Gastrocnemius medialis (tissue), 4 donors: ENCODE data around the gene PRTN3.

Source experiments
- CTCF ChIP-seq, 5 experiments: fragments of 450-650 bp in 3 of 5; fragments of 200-600 bp in 2 of 5; sonication (generic) in 2 of 5; IDR thresholded peaks in 4 of 5; conservative IDR thresholded peaks in 1 of 5; 1 replicate in 4 of 5; 2 replicates in 1 of 5; pipeline ENCODE4 v1.5.1; 2016 to 2019; ENCODE audit warnings: antibody characterized with exemption in 5 of 5, mild to moderate bottlenecking in 3 of 5, moderate library complexity in 3 of 5
- POLR2A ChIP-seq, 2 donors: fragments of 450-650 bp; IDR thresholded peaks; one replicate each; pipeline ENCODE4 v1.6.1; 2017; ENCODE audit warnings: antibody characterized with exemption in 2 of 2, mild to moderate bottlenecking in 2 of 2, moderate library complexity in 2 of 2

GRCh38 chr19:887072-887471, 46.3 kb downstream of the PRTN3 start:
- TF ChIP-seq CTCF (IDR thresholded peaks at IDR 0.05 in 4 of 5, conservative IDR thresholded peaks at IDR 0.05 in 1 of 5) (no peak), POLR2A (IDR thresholded peaks at IDR 0.05) (no peak)
